Keratinocyte (primary cell): ENCODE measurements around the gene KCNN3. TPM values are rescaled to one million over a fixed set of nuclear protein-coding genes. Genes with fewer than 3 reads are reported as not detected.
"Not testable (repeated sequence)": the region's sequence is repeated elsewhere in the genome, so short reads cannot be mapped to it uniquely, and the experiment has no call there.

Source experiments
- DNase-seq: peaks from one replicate; pipeline ENCODE4 v3.0.0-alpha.2; 2011; ENCODE audit warnings: low read depth, missing footprints, low spot score
- FAIRE-seq: peaks from 2 replicates; lab custom pipeline; 2011; peaks lifted over from hg19 to GRCh38; lab: Jason Lieb, UNC
- H2AFZ ChIP-seq: 2 replicates; pipeline ENCODE4 v1.6.0; 2012; ENCODE audit warnings: low read length, control low read depth, inconsistent platforms; ENCODE audit not compliant: control insufficient read depth
- H3K27ac ChIP-seq: 2 replicates; pipeline ENCODE4 v1.5.1; 2011; ENCODE audit warnings: low read length; ENCODE audit not compliant: control insufficient read depth, insufficient read depth
- H3K27me3 ChIP-seq: 3 replicates; pipeline ENCODE4 v1.6.0; 2011; ENCODE audit warnings: low read length; ENCODE audit not compliant: control insufficient read depth, insufficient read depth; ENCODE audit errors: extremely low read depth
- H3K36me3 ChIP-seq, 2 experiments: 2 replicates in 1 of 2; 3 replicates in 1 of 2; pipeline ENCODE4 v1.5.1; 2011; ENCODE audit warnings: low read length in 2 of 2, mild to moderate bottlenecking in 1 of 2; ENCODE audit not compliant: control insufficient read depth in 2 of 2, insufficient read depth in 2 of 2; ENCODE audit errors: extremely low read depth in 1 of 2
- H3K4me1 ChIP-seq: 3 replicates; pipeline ENCODE4 v1.5.1; 2011; ENCODE audit warnings: low read length; ENCODE audit not compliant: control insufficient read depth, insufficient read depth; ENCODE audit errors: extremely low read depth
- H3K4me2 ChIP-seq: 3 replicates; pipeline ENCODE4 v1.6.0; 2011; ENCODE audit warnings: low read depth, low read length; ENCODE audit not compliant: control insufficient read depth, insufficient read depth; ENCODE audit errors: extremely low read depth
- H3K4me3 ChIP-seq, 3 experiments: fragments of 200-600 bp in 1 of 3; sonication (generic) in 1 of 3; 2 replicates in 2 of 3; 3 replicates in 1 of 3; pipeline ENCODE4 v1.5.1; 2011 to 2016; ENCODE audit warnings: low read length in 3 of 3, mild to moderate bottlenecking in 3 of 3, control low read depth in 2 of 3, inconsistent platforms in 1 of 3, low read depth in 1 of 3, mixed read lengths in 1 of 3, mixed run types in 1 of 3, moderate library complexity in 1 of 3; ENCODE audit not compliant: control insufficient read depth in 2 of 3, insufficient read depth in 2 of 3; ENCODE audit errors: extremely low read depth in 1 of 3
- H3K79me2 ChIP-seq: 2 replicates; pipeline ENCODE4 v1.6.0; 2012; ENCODE audit warnings: low read length; ENCODE audit not compliant: control insufficient read depth, insufficient read depth
- H3K9ac ChIP-seq: 3 replicates; pipeline ENCODE4 v1.6.0; 2011; ENCODE audit warnings: low read length; ENCODE audit not compliant: control insufficient read depth, insufficient read depth; ENCODE audit errors: extremely low read depth
- H3K9me1 ChIP-seq: 3 replicates; pipeline ENCODE4 v1.6.0; 2011; ENCODE audit warnings: low read length; ENCODE audit not compliant: control insufficient read depth, insufficient read depth; ENCODE audit errors: extremely low read depth
- H3K9me3 ChIP-seq: 2 replicates; pipeline ENCODE4 v1.5.1; 2012; ENCODE audit warnings: low read depth, low read length; ENCODE audit not compliant: control insufficient read depth
- H4K20me1 ChIP-seq: 3 replicates; pipeline ENCODE4 v1.6.0; 2011; ENCODE audit warnings: low read length; ENCODE audit not compliant: control insufficient read depth, insufficient read depth; ENCODE audit errors: extremely low read depth
- EZH2 ChIP-seq: IDR thresholded peaks from one replicate; pipeline ENCODE4 v1.6.1; 2012; ENCODE audit warnings: inconsistent platforms, mild to moderate bottlenecking, low read length, moderate library complexity
- dilution Hi-C: fragments of 300-500 bp; cut with MboI; formaldehyde crosslinking; loops from one replicate; pipeline ENCODE4 v1.7.0; 2020; ENCODE audit warnings: low sequenced_read_pairs; ENCODE audit not compliant: extremely low pct_ligation_motif_present
- polyA plus RNA-seq, 5 experiments: library from polyadenylated mRNA; depleted of rRNA in 3 of 5; stranded (reverse) in 3 of 5; stranded (forward) in 1 of 5; unstranded in 1 of 5; fragments of >200 nt; gene quantifications; 1 replicate in 1 of 5; 2 replicates in 3 of 5; 3 replicates in 1 of 5; pipeline versions ENCODE4 v1.2.1 to v1.2.3, GENCODE V29; 2011 to 2012; ENCODE audit warnings: missing spikeins in 2 of 5, low read depth in 1 of 5, low replicate concordance in 1 of 5
- TF ChIP-seq, protein P1 (sequence below), 3 experiments: IDR thresholded peaks in 1 of 3; conservative IDR thresholded peaks in 1 of 3; optimal IDR thresholded peaks in 1 of 3; 2 replicates in 2 of 3; 3 replicates in 1 of 3; pipeline versions ENCODE3 to v1.5.1; 2011; ENCODE audit warnings: low read length in 3 of 3, mild to moderate bottlenecking in 3 of 3, moderate library complexity in 2 of 3, control low read depth in 1 of 3, inconsistent platforms in 1 of 3; ENCODE audit not compliant: insufficient read depth in 2 of 3; ENCODE audit errors: extremely low read depth in 1 of 3

Gene KCNN3
- polyA plus RNA-seq, 1 donor (not counting 4 experiments of a cell fraction or from before 2014, with no cell fraction given), result 0.05 TPM

DNA sequence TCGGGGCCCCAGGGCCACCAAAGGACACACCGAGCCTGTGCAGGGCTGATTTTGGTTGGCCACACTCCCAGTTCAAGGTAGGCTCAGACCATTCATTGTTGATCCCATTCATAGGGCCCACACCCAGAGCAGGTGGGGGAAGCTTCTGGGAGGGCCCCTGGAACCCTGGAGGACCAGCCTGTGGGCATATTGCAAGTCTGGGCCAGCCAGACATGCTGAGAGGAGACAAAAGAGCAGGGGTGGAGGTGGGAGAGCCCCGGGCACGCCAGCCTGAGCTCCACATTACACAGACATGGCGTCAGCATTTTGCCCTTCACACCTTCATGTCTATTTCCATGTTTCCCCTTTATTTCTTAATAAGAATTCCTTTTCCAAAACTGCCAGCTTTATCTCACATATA is 40.8 kb upstream of the KCNN3 start:
- dilution Hi-C loops, result no loop called here
- no peaks in the 10 kb centered on the region for H3K27me3 ChIP-seq

DNA sequence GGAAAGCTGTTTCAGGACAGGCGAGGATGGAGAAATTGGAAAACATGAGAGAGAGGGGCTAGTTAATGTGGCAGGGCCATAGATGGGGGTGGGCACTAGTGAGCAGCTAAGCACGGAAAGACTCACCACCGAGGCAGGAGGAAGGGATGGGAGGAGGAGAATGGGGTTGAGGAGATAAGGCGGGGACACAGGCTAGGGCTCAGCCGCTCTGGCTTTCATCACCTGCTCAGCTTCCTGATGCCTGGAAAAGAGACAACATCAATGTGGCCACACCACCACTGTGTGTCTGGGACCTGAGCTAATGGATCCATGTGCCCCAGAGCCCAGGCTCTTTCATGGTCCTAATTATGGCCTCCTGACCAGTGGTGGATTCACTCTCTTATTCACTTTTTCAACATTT is 38.9 kb upstream of the KCNN3 start:
- Histone ChIP-seq H3K36me3 (no peaks in the 10 kb centered on the region), H3K9ac (no peak overlapping the region), H3K4me1 (peaks cover 11% of the 10 kb centered on the region), H3K79me2 (no peaks in the 10 kb centered on the region), H3K4me3 (no peak overlapping the region), H3K9me3 (peaks cover 7% of the 10 kb centered on the region), H3K27ac (no peak overlapping the region), H4K20me1 (no peaks in the 10 kb centered on the region), H3K4me2 (no peak overlapping the region), H3K9me1 (no peaks in the 10 kb centered on the region), H2AFZ (no peak overlapping the region), H3K27me3 (no peaks in the 10 kb centered on the region)
- FAIRE-seq (no peak), DNase-seq (no peak)
- dilution Hi-C loops, result no loop called here
- TF ChIP-seq, protein P1, sequence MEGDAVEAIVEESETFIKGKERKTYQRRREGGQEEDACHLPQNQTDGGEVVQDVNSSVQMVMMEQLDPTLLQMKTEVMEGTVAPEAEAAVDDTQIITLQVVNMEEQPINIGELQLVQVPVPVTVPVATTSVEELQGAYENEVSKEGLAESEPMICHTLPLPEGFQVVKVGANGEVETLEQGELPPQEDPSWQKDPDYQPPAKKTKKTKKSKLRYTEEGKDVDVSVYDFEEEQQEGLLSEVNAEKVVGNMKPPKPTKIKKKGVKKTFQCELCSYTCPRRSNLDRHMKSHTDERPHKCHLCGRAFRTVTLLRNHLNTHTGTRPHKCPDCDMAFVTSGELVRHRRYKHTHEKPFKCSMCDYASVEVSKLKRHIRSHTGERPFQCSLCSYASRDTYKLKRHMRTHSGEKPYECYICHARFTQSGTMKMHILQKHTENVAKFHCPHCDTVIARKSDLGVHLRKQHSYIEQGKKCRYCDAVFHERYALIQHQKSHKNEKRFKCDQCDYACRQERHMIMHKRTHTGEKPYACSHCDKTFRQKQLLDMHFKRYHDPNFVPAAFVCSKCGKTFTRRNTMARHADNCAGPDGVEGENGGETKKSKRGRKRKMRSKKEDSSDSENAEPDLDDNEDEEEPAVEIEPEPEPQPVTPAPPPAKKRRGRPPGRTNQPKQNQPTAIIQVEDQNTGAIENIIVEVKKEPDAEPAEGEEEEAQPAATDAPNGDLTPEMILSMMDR (optimal IDR thresholded peaks at IDR 0.05 in 1 of 3, IDR thresholded peaks at IDR 0.05 in 1 of 3, conservative IDR thresholded peaks at IDR 0.05 in 1 of 3; ENCODE audit: extremely low read depth in 1 of 3, insufficient read depth in 2 of 3, low read length in 3 of 3), result no peak
- TF ChIP-seq EZH2, result no peak

More for the DNA sequence above, 40.8 kb upstream of the KCNN3 start:
- Histone ChIP-seq H3K9ac (no peak overlapping the region), H3K27ac (no peak overlapping the region), H3K36me3 (no peaks in the 10 kb centered on the region), H4K20me1 (no peaks in the 10 kb centered on the region), H3K4me2 (no peak overlapping the region), H3K9me1 (no peaks in the 10 kb centered on the region), H3K79me2 (no peaks in the 10 kb centered on the region), H2AFZ (no peak overlapping the region), H3K4me1 (peaks cover 17% of the 10 kb centered on the region), H3K9me3 (peaks cover 7% of the 10 kb centered on the region), H3K4me3 (no peak overlapping the region)
- TF ChIP-seq, protein P1 (optimal IDR thresholded peaks at IDR 0.05 in 1 of 3, IDR thresholded peaks at IDR 0.05 in 1 of 3, conservative IDR thresholded peaks at IDR 0.05 in 1 of 3; ENCODE audit: extremely low read depth in 1 of 3, insufficient read depth in 2 of 3, low read length in 3 of 3), result no peak
- TF ChIP-seq EZH2, result no peak
- FAIRE-seq, result peak; percentile 72
- DNase-seq, result peak; percentile 7

DNA sequence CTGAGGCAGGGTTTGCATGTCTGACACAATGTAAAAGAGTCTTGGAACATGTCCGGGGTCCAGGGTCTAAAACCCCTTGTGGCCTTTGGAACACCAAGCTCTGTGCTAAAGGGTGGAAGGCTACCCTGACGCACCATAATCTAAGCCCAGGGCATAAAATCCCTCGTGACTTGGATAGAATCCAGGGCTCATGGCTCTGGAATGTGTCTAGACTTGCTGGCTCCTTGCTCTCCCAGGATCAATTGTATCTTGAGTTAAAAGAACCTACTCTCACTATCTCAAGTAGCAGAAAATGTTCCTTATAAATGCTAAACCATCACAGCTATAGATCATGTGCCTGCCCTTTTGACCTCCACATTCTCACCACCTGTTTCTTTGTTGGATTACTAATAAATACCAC is 38.0 kb upstream of the KCNN3 start:
- H3K4me2 ChIP-seq, H2AFZ ChIP-seq, H3K36me3 ChIP-seq, FAIRE-seq, H3K9me3 ChIP-seq, H3K4me3 ChIP-seq, dilution Hi-C loops, H3K27me3 ChIP-seq, H3K9ac ChIP-seq, DNase-seq, H3K79me2 ChIP-seq, H4K20me1 ChIP-seq, H3K27ac ChIP-seq, H3K9me1 ChIP-seq: not testable (repeated sequence)
- H3K4me1 ChIP-seq, result peaks cover 11% of the 10 kb centered on the region
